Mammary epithelial cell (primary cell): ENCODE data around the gene SELENON.

Experiments
- EZH2 ChIP-seq: IDR thresholded peaks from 2 replicates; pipeline ENCODE4 v1.6.1; 2012; ENCODE audit warnings: low read length, inconsistent platforms, borderline replicate concordance
- TF ChIP-seq, protein P1 (sequence below), 2 donors: IDR thresholded peaks in 1 of 2; conservative IDR thresholded peaks in 1 of 2; 2 replicates each; pipeline ENCODE4 v1.5.1; 2011 to 2012; ENCODE audit warnings: inconsistent platforms in 2 of 2, low read length in 2 of 2, mild to moderate bottlenecking in 2 of 2, control low read depth in 1 of 2, low read depth in 1 of 2; ENCODE audit not compliant: insufficient read depth in 1 of 2; ENCODE audit errors: extremely low read depth in 1 of 2

GRCh38 chr1:25816112-25816718 lies 16.2 kb downstream of the SELENON start:
- TF ChIP-seq, protein P1, sequence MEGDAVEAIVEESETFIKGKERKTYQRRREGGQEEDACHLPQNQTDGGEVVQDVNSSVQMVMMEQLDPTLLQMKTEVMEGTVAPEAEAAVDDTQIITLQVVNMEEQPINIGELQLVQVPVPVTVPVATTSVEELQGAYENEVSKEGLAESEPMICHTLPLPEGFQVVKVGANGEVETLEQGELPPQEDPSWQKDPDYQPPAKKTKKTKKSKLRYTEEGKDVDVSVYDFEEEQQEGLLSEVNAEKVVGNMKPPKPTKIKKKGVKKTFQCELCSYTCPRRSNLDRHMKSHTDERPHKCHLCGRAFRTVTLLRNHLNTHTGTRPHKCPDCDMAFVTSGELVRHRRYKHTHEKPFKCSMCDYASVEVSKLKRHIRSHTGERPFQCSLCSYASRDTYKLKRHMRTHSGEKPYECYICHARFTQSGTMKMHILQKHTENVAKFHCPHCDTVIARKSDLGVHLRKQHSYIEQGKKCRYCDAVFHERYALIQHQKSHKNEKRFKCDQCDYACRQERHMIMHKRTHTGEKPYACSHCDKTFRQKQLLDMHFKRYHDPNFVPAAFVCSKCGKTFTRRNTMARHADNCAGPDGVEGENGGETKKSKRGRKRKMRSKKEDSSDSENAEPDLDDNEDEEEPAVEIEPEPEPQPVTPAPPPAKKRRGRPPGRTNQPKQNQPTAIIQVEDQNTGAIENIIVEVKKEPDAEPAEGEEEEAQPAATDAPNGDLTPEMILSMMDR (conservative IDR thresholded peaks at IDR 0.05 in 1 of 2, IDR thresholded peaks at IDR 0.05 in 1 of 2; ENCODE audit: extremely low read depth in 1 of 2, insufficient read depth in 1 of 2, low read depth in 1 of 2, low read length in 2 of 2): no peak
- no peak for TF ChIP-seq EZH2
